AG04450 (cell line): Measurements from ENCODE around the gene MICB. TPM values are rescaled to one million over a fixed set of nuclear protein-coding genes. Genes with fewer than 3 reads are reported as not detected.

Source experiments
- CTCF ChIA-PET: fragments of 300-600, 350-600 bp; formaldehyde crosslinking; extraction: SDS; loops from one replicate; lab custom pipeline; 2022; ENCODE audit warnings: antibody characterized with exemption, inconsistent platforms; lab: Charles Lee
- POLR2A ChIA-PET: fragments of 350-600 bp; formaldehyde crosslinking; extraction: SDS; loops from one replicate; lab custom pipeline; 2021; ENCODE audit warnings: antibody characterized with exemption, inconsistent platforms; lab: Yijun Ruan, JAX
- DNase-seq: peaks from one replicate; pipeline ENCODE4 v3.0.0-alpha.2; 2011; ENCODE audit warnings: low read depth, low spot score
- H3K27ac ChIP-seq: one replicate; pipeline ENCODE4 v1.5.1; 2012; ENCODE audit warnings: low read depth, low read length, control low read depth
- H3K27me3 ChIP-seq: one replicate; pipeline ENCODE4 v1.6.0; 2012; ENCODE audit warnings: low read length; ENCODE audit not compliant: control insufficient read depth, insufficient read depth
- H3K4me3 ChIP-seq: 2 replicates; pipeline ENCODE4 v1.5.1; 2011; ENCODE audit warnings: mild to moderate bottlenecking, low read depth, low read length, control low read depth
- H3K9me3 ChIP-seq: 2 replicates; pipeline ENCODE4 v1.5.1; 2012; ENCODE audit warnings: low read length; ENCODE audit not compliant: control insufficient read depth, insufficient read depth
- CTCF ChIP-seq: IDR thresholded peaks from 2 replicates; pipeline ENCODE4 v1.5.1; 2011; ENCODE audit warnings: low read depth, low read length, control low read depth, inconsistent platforms
- polyA plus RNA-seq: library from polyadenylated mRNA; depleted of rRNA; stranded (reverse); fragments of >200 nt; gene quantifications from 2 replicates; pipeline ENCODE4 v1.2.3, GENCODE V29; 2011

Gene MICB
- polyA plus RNA-seq, 1 experiment: 17.9 TPM

GRCh38 chr6:31460361-31461025 is 37.5 kb upstream of the MICB start:
- no peak for TF ChIP-seq CTCF
- CTCF ChIA-PET: no interaction called here
- no peak overlapping the region for H3K27ac ChIP-seq
- POLR2A ChIA-PET: no interaction called here
- H3K9me3 ChIP-seq: no peaks in the 10 kb centered on the region; the same call in 1 of the 2 replicates
- DNase-seq: no peak
- no peak overlapping the region for H3K4me3 ChIP-seq
- H3K27me3 ChIP-seq: peaks cover 20% of the 10 kb centered on the region

DNA sequence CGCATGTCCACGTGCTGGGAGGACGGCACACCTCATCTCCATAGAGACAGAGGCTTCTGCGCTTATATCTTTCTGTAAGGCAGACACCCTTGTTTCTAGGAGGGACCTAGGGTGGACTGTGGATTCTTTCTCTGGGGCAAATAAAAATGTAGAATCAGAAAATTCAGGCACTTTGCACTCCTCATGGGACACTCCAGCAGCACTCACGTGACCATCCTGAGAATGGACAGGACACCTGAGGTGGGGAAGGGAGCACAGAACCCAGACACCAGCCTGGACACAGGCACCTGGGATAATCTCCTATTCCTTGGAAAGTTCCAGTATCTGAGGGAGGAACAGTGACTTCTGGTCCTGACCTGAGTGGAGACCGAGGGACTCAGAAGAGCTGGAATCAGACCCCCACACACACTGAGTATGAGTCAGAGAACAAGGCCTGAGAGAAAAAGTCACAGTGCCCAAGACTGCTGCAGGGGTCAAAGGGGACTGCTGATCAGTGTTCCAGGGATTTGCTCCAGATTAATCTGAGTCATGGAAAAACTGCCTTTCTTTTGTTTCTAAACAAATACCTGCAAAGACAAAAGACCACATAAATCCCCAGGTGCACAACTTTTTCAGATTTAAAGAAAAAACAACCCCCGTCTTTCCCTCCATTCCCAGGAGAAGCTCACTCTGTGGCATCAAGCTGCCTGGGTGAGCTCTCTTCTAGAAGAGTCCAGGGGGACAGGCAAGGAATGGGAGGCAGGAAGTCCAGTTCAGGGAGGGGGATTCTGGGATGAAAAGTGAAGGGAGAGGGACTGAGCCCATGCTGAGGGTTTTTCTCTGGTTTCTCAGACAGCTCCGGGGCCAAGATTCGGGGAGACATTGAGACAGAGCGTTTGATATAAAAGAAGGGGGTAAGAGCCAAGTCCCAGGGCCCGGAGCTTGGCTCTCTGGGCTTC is 35.6 kb upstream of the MICB start:
- no peaks in the 10 kb centered on the region; the same call in 1 of the 2 replicates for H3K9me3 ChIP-seq
- no peak overlapping the region; the same call in 1 of the 2 replicates for H3K4me3 ChIP-seq
- peaks cover 20% of the 10 kb centered on the region for H3K27me3 ChIP-seq
- CTCF ChIA-PET: interaction anchor here (0.6 to 1.1 kb wide), 3 partner anchors 10 to 20 kb away, joined by 3 to 5 read pairs (median 3); no protein-coding TSS in a partner anchor
- no peak overlapping the region for H3K27ac ChIP-seq
- TF ChIP-seq CTCF: no peak
- POLR2A ChIA-PET: interaction anchor here (1.0 kb wide), 1 partner anchor 79 kb away, joined by 4 read pairs; the partner anchor contains the start of gene DDX39B
- DNase-seq: no peak

GRCh38 chr6:31462964-31463870 is 34.7 kb upstream of the MICB start:
- H3K4me3 ChIP-seq: no peak overlapping the region; the same call in 1 of the 2 replicates
- no peak for TF ChIP-seq CTCF
- H3K9me3 ChIP-seq: no peaks in the 10 kb centered on the region; the same call in 1 of the 2 replicates
- ChIA-PET POLR2A (interaction anchor here (1.0 kb wide), 1 partner anchor 78 kb away, joined by 4 read pairs; the partner anchor contains the start of gene DDX39B), CTCF (interaction anchor here (0.6 to 0.9 kb wide), 2 partner anchors 11 to 21 kb away, joined by 3 to 5 read pairs; no protein-coding TSS in a partner anchor)
- peaks cover 21% of the 10 kb centered on the region for H3K27me3 ChIP-seq
- no peak overlapping the region for H3K27ac ChIP-seq
- no peak for DNase-seq

GRCh38 chr6:31464252-31465184 is 33.4 kb upstream of the MICB start:
- Histone ChIP-seq H3K9me3 (no peaks in the 10 kb centered on the region; the same call in 1 of the 2 replicates), H3K4me3 (no peak overlapping the region), H3K27me3 (peaks cover 26% of the 10 kb centered on the region), H3K27ac (no peak overlapping the region)
- POLR2A ChIA-PET: no interaction called here
- CTCF ChIA-PET: no interaction called here
- DNase-seq: no peak
- TF ChIP-seq CTCF: no peak
